Caco-2 (cell line): ENCODE measurements around the gene ARHGAP18. TPM values are rescaled to one million over a fixed set of nuclear protein-coding genes. Genes with fewer than 3 reads are reported as not detected.

Source experiments
- BruUV-seq: library from RNA; stranded (reverse); fragments of 400-500 nt; replicated peaks from 2 replicates; lab custom pipeline; 2021; lab: Mats Ljungman, UMichigan
- CTCF ChIA-PET: fragments of 300-600 bp; sonication (Branson Sonifier 250); formaldehyde crosslinking; loops from one replicate; lab custom pipeline; 2022; ENCODE audit warnings: antibody characterized with exemption; lab: Charles Lee
- POLR2A ChIA-PET: fragments of 300-600 bp; sonication (Branson Sonifier 250); formaldehyde crosslinking; loops from one replicate; lab custom pipeline; 2022; ENCODE audit warnings: antibody characterized with exemption; lab: Charles Lee
- DNase-seq, 2 experiments: peaks; one replicate each; pipeline versions ENCODE4 v3.0.0 to v3.0.0-alpha.2; 2020 to 2022
- H3K27me3 ChIP-seq: replicated peaks from 2 replicates; pipeline ENCODE4 v1.6.0; 2011; ENCODE audit warnings: low read length; ENCODE audit not compliant: control insufficient read depth, insufficient read depth
- H3K36me3 ChIP-seq: 2 replicates; pipeline ENCODE4 v1.5.1; 2011; ENCODE audit warnings: low read length; ENCODE audit not compliant: control insufficient read depth, insufficient read depth
- H3K4me1 ChIP-seq: fragments of 250-450 bp; sonication (Bioruptor Pico); 2 replicates; pipeline ENCODE4 v1.5.1; 2020; ENCODE audit warnings: mild to moderate bottlenecking
- H3K4me3 ChIP-seq: 2 replicates; pipeline ENCODE4 v1.5.1; 2011; ENCODE audit warnings: low read depth, mild to moderate bottlenecking, control low read depth, low read length
- H3K9me3 ChIP-seq: fragments of 250-450 bp; sonication (Bioruptor Pico); 2 replicates; pipeline ENCODE4 v1.5.1; 2020; ENCODE audit warnings: mild to moderate bottlenecking, moderate library complexity
- H3K27ac Mint-ChIP-seq: one replicate; pipeline ENCODE4 v1.8.0; 2022; ENCODE audit warnings: mixed read lengths; ENCODE audit not compliant: unreplicated experiment
- H3K27me3 Mint-ChIP-seq: one replicate; pipeline ENCODE4 v1.8.0; 2022; ENCODE audit warnings: mixed read lengths; ENCODE audit not compliant: insufficient read depth, unreplicated experiment
- H3K36me3 Mint-ChIP-seq: one replicate; pipeline ENCODE4 v1.8.0; 2022; ENCODE audit warnings: mild to moderate bottlenecking, mixed read lengths; ENCODE audit not compliant: insufficient read depth, unreplicated experiment
- H3K4me1 Mint-ChIP-seq: one replicate; pipeline ENCODE4 v1.8.0; 2022; ENCODE audit warnings: low read depth, mixed read lengths; ENCODE audit not compliant: unreplicated experiment
- H3K4me3 Mint-ChIP-seq: one replicate; pipeline ENCODE4 v1.8.0; 2022; ENCODE audit warnings: mild to moderate bottlenecking, moderate library complexity, mixed read lengths; ENCODE audit not compliant: unreplicated experiment
- H3K9me3 Mint-ChIP-seq: one replicate; pipeline ENCODE4 v1.8.0; 2022; ENCODE audit warnings: mixed read lengths; ENCODE audit not compliant: unreplicated experiment
- intact Hi-C: fragments of 100-400 bp; cut with micrococcal nuclease; formaldehyde crosslinking; loops from one replicate; pipeline ENCODE4 v1.10.0; 2022; ENCODE audit not compliant: unreplicated experiment
- total RNA-seq: library from RNA; stranded (reverse); gene quantifications from 2 replicates; pipeline ENCODE4 v1.2.3, GENCODE V29; 2022
- TF ChIP-seq, protein P1 (sequence below), 2 experiments: fragments of 200-600 bp in 1 of 2; IDR thresholded peaks; 1 replicate in 1 of 2; 2 replicates in 1 of 2; pipeline versions ENCODE4 v1.5.1 to v1.8.0; 2011 to 2022; ENCODE audit warnings: antibody characterized with exemption in 1 of 2, control low read depth in 1 of 2, inconsistent platforms in 1 of 2, low read depth in 1 of 2, low read length in 1 of 2, mild to moderate bottlenecking in 1 of 2, moderate library complexity in 1 of 2; ENCODE audit not compliant: insufficient read depth in 1 of 2, severe bottlenecking in 1 of 2, unreplicated experiment in 1 of 2

Gene ARHGAP18
- total RNA-seq, 1 experiment from 2014 or later, result 15.0 TPM

DNA sequence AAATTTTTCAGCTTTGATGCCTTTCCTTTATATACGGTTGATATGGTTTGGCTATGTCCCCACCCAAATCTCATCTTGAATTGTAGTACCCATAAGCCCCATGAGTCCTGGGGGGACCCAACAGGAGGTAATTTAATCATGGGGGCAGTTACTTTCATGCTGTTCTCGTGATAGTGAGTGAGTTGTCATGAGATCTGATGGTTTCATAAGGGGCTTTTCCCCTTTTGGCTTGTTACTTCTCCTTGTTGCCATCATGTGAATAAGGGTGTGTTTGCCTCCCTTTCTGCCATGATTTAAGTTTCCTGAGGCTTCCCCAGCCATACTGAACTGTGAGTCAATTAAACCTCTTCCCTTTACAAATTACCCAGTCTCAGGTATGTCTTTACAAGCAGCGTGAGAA is 66.8 kb downstream of the ARHGAP18 start:
- Histone ChIP-seq H3K9me3 (no peaks in the 10 kb centered on the region), H3K27me3 (no peaks in the 10 kb centered on the region), H3K36me3 (no peaks in the 10 kb centered on the region), H3K4me1 (peaks cover 56% of the 10 kb centered on the region), H3K4me3 (no peak overlapping the region)
- TF ChIP-seq, protein P1, sequence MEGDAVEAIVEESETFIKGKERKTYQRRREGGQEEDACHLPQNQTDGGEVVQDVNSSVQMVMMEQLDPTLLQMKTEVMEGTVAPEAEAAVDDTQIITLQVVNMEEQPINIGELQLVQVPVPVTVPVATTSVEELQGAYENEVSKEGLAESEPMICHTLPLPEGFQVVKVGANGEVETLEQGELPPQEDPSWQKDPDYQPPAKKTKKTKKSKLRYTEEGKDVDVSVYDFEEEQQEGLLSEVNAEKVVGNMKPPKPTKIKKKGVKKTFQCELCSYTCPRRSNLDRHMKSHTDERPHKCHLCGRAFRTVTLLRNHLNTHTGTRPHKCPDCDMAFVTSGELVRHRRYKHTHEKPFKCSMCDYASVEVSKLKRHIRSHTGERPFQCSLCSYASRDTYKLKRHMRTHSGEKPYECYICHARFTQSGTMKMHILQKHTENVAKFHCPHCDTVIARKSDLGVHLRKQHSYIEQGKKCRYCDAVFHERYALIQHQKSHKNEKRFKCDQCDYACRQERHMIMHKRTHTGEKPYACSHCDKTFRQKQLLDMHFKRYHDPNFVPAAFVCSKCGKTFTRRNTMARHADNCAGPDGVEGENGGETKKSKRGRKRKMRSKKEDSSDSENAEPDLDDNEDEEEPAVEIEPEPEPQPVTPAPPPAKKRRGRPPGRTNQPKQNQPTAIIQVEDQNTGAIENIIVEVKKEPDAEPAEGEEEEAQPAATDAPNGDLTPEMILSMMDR (IDR thresholded peaks at IDR 0.05; ENCODE audit: insufficient read depth in 1 of 2, low read depth in 1 of 2, low read length in 1 of 2, severe bottlenecking in 1 of 2, unreplicated experiment in 1 of 2), result no peak
- Mint-ChIP-seq H3K36me3 (no peaks in the 10 kb centered on the region), H3K27me3 (no peaks in the 10 kb centered on the region), H3K9me3 (no peaks in the 10 kb centered on the region), H3K27ac (no peak overlapping the region), H3K4me1 (peaks cover 31% of the 10 kb centered on the region), H3K4me3 (no peak overlapping the region)
- no TSS peak for BruUV-seq
- DNase-seq, result no peak
- CTCF ChIA-PET, result no interaction called here
- POLR2A ChIA-PET, result no interaction called here
- intact Hi-C loops, result no loop called here

DNA sequence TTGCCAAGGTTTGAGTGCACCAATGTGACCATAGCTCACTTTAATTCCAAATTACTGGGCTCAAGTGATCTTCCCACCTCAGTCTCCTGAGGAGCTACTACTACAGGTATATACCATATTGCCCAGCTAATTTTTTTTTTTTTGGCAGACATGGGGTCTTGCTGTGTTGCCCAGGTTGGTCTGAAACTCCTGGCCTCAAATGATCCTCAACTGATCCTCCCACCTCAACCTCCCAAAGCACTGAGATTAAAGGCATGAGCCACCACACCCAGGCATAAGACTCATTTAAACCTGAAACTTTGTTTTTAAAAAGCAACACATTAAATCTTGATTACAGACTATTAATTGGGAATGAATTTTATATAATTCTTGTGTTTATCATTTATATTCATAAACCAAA is 67.7 kb downstream of the ARHGAP18 start:
- H3K4me1 ChIP-seq, result peaks cover 65% of the 10 kb centered on the region
- H3K36me3 Mint-ChIP-seq, result no peaks in the 10 kb centered on the region
- H3K4me3 Mint-ChIP-seq, result no peak overlapping the region
- no peaks in the 10 kb centered on the region for H3K9me3 Mint-ChIP-seq
- no peak overlapping the region for H3K4me3 ChIP-seq
- no peaks in the 10 kb centered on the region for H3K9me3 ChIP-seq
- TF ChIP-seq, protein P1 (IDR thresholded peaks at IDR 0.05; ENCODE audit: insufficient read depth in 1 of 2, low read depth in 1 of 2, low read length in 1 of 2, severe bottlenecking in 1 of 2, unreplicated experiment in 1 of 2), result no peak
- CTCF ChIA-PET, result no interaction called here
- H3K27me3 ChIP-seq, result no peaks in the 10 kb centered on the region
- no peak for DNase-seq
- no peaks in the 10 kb centered on the region for H3K27me3 Mint-ChIP-seq
- peaks cover 37% of the 10 kb centered on the region for H3K4me1 Mint-ChIP-seq
- no peaks in the 10 kb centered on the region for H3K36me3 ChIP-seq
- no TSS peak for BruUV-seq
- H3K27ac Mint-ChIP-seq, result no peak overlapping the region
- intact Hi-C loops, result no loop called here
- POLR2A ChIA-PET, result no interaction called here

DNA sequence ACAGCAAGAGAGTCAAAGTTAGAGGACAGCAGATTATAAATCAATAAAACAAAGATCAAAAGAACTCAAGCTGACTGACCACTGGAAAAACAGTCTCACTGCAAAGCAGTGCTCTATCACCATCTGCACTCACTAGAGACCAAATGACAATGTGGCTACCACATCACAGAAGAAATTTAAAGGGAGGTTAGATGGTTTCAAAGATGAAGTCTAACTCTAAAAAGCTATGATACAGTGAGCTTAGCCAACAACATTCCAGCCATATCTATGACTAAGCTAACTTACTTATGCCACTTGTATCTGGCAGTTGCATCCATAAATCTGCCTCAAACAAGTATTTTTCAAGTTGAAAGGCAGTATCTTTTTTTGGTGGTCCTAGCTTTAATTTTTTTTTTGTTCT is 68.6 kb downstream of the ARHGAP18 start:
- H3K4me1 ChIP-seq, result peaks cover 66% of the 10 kb centered on the region
- POLR2A ChIA-PET, result interaction anchor here (0.6 to 1.2 kb wide), 2 partner anchors 68 to 76 kb away, joined by 3 to 4 read pairs; partner anchors contain the start of gene ARHGAP18

More for the DNA sequence above, 68.6 kb downstream of the ARHGAP18 start:
- Histone ChIP-seq H3K27me3 (no peaks in the 10 kb centered on the region), H3K36me3 (no peaks in the 10 kb centered on the region), H3K4me3 (no peak overlapping the region), H3K9me3 (no peaks in the 10 kb centered on the region)
- Mint-ChIP-seq H3K36me3 (no peaks in the 10 kb centered on the region), H3K27ac (no peak overlapping the region), H3K27me3 (no peaks in the 10 kb centered on the region), H3K4me1 (peaks cover 40% of the 10 kb centered on the region), H3K4me3 (no peak overlapping the region), H3K9me3 (no peaks in the 10 kb centered on the region)
- BruUV-seq, result no TSS peak
- TF ChIP-seq, protein P1 (IDR thresholded peaks at IDR 0.05; ENCODE audit: insufficient read depth in 1 of 2, low read depth in 1 of 2, low read length in 1 of 2, severe bottlenecking in 1 of 2, unreplicated experiment in 1 of 2), result no peak
- intact Hi-C loops, result no loop called here
- CTCF ChIA-PET, result interaction anchor here (1.0 kb wide), 1 partner anchor 90 kb away, joined by 3 read pairs; no protein-coding TSS in a partner anchor
- DNase-seq, result no peak
